VCaP (cell line): ENCODE results near the gene GSTT2B.
"Not testable (repeated sequence)": the region's sequence is repeated elsewhere in the genome, so short reads cannot be mapped to it uniquely, and the experiment has no call there.

Source experiments
- H3K27ac ChIP-seq: fragments of 450-650 bp; 2 replicates; pipeline ENCODE4 v1.5.1; 2017
- TF ChIP-seq, protein P1 (sequence below): fragments of 450-650 bp; conservative IDR thresholded peaks from 2 replicates; pipeline ENCODE4 v1.5.1; 2017; ENCODE audit warnings: mild to moderate bottlenecking, moderate library complexity

GSTT2B gene

GRCh38 chr22:23926561-23926960 lies 34.4 kb downstream of the GSTT2B start:
- H3K27ac ChIP-seq = no peak overlapping the region
- TF ChIP-seq, protein P1, sequence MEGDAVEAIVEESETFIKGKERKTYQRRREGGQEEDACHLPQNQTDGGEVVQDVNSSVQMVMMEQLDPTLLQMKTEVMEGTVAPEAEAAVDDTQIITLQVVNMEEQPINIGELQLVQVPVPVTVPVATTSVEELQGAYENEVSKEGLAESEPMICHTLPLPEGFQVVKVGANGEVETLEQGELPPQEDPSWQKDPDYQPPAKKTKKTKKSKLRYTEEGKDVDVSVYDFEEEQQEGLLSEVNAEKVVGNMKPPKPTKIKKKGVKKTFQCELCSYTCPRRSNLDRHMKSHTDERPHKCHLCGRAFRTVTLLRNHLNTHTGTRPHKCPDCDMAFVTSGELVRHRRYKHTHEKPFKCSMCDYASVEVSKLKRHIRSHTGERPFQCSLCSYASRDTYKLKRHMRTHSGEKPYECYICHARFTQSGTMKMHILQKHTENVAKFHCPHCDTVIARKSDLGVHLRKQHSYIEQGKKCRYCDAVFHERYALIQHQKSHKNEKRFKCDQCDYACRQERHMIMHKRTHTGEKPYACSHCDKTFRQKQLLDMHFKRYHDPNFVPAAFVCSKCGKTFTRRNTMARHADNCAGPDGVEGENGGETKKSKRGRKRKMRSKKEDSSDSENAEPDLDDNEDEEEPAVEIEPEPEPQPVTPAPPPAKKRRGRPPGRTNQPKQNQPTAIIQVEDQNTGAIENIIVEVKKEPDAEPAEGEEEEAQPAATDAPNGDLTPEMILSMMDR = no peak

DNA sequence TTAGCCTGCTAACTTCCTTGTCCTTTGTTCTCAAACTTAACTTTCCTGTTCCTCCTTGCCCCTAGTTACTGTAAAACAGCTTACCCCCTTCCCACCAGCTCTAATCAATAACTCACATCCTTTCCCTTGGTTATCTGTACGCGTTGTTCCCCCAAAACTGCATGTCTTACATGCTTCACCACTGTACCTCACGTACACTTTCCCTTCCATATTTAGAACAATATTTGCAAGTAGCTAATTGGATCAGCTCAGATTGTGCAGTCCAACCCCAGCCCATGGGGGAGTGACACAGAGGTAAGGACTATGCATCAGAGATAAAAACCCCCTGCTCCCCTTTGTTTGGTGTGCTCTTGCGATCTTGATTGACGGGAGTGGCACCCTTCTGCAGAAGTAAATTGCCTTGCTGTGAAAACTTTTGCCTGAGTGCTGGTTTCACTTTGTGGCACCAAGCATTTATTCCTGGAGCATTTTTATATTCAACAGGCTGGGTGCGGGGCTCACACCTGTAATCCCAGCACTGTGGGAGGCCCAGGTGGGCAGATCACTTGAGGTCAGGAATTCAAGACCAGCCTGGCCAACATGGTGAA lies 35.9 kb downstream of the GSTT2B start:
- TF ChIP-seq, protein P1 = no peak
- H3K27ac ChIP-seq = no peak overlapping the region

DNA sequence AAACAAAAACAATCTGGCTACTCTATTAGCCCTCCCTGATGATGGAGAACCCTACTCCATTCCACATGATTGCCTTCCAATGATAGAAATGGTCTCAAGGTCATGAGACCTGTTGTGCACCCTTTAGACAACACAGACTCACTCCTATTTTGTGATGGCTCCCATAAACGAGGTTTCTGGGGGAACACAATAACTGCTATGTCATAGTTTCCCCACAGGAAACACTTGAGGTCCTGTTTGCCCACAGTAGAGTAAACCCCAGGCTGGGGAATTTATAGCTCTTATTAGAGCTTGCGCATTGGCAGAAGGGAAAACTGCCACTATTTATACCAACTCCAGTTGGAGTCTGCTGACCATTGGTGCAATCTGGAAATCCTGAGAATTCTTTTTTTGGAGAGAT lies 38.1 kb downstream of the GSTT2B start:
- TF ChIP-seq, protein P1 = no peak

DNA sequence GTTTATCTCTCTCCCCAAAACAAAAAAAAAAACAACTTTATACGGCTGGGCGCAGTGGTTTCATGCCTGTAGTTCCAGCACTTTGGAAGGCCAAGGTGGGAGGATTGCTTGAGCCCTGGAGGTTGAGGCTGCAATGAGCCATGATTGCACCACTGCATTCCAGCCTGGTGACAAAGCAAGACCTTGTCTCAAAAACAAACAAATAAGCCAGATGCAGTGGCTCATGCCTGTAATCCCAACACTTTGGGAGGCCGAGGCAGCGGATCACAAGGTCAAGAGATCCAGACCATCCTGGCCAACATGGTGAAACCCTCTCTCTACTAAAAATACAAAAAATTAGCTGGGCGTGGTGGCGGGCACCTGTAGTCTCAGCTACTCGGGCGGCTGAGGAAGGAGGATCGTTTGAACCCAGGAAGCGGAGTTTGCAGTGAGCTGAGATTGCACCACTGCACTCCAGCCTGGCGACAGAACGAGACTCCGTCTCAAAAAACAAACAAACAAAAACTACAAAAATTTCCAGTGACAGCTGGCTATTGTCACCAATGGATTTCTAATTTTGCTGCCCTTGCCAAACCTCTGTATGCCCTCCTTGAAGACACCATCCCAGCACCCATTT lies 39.3 kb downstream of the GSTT2B start:
- not testable (repeated sequence) for H3K27ac ChIP-seq

More for the DNA sequence above, 38.1 kb downstream of the GSTT2B start:
- no peak overlapping the region for H3K27ac ChIP-seq

DNA sequence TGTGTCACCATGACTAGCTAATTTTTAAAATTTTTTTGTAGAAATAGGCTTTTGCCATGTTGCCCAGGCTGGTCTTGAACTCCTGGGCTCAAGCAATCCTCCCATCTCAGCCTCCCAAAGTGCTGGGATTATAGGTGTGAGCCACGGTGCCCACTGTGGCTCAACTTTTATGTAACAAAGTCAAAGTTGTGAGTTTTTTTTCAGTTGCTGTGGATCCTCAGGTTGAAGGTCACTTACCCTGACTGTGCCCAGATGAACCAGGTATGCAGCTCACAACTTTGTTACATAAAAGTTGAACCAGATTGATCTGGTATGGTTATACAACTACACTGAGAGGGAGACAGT lies 40.8 kb downstream of the GSTT2B start:
- H3K27ac ChIP-seq = not testable (repeated sequence)

DNA sequence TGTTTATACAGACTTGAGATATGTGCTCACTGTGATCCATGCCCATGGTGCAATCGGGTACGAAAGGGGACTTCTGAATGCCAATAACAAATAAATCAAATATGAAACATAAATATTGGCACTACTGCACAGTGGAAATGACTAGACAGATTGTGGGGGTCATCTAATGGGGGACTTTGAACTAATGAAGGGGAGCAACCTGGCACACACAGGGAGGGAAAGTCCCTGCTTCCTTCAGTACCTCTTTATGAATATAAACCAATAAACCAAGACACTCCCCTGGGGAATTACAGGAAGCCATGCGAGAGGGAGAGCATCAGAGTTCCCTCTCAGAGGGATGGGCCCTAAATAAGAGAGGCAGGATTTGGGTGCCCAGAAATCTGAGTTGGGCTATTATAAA lies 45.7 kb downstream of the GSTT2B start:
- TF ChIP-seq, protein P1 = no peak
- H3K27ac ChIP-seq = peak overlapping the region; percentile 86

DNA sequence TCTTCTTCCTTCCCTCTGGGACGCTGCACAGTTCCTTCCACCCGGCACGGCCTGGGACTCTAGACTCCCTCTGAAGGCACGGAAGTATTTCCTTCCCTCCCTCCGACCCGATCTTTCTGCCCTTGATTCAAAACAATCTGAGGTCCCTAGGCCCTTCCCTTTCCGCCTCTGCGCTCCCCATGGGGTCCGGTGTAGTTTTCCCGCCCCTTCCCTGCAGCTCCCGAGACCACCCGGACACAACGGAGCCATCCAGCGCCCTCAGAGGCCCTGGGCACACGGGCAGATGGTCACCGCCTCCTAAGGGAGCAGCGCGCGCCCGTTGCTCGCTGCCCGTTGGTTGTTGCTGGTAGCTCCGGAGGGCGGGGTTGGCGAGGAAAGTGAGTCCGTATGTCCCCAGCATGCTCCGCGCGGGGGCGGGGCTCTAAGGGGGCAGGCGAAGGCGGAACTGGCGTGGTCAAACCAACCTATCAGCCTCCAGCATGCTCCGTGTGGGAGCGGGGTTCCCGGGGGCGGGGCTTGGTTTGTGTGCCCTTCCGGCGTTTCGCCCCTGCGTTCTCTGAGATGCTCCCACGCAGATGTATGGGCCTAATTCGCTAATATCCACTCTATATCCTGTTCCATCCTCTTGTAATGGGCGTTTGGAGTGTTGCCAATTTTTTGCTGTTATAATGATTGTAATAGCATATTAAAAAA lies 47.2 kb downstream of the GSTT2B start:
- H3K27ac ChIP-seq = peak overlapping the region; percentile 86

GRCh38 chr22:23913306-23913660 lies 47.7 kb downstream of the GSTT2B start:
- TF ChIP-seq, protein P1 = no peak

More for the DNA sequence above, 47.2 kb downstream of the GSTT2B start:
- TF ChIP-seq, protein P1 = no peak

More at GRCh38 chr22:23913306-23913660, 47.7 kb downstream of the GSTT2B start:
- H3K27ac ChIP-seq = peak overlapping the region; percentile 86
